Gastroesophageal sphincter (tissue), 3 donors: ENCODE data around the gene TEAD2.
"Not testable (repeated sequence)": the region's sequence is repeated elsewhere in the genome, so short reads cannot be mapped to it uniquely, and the experiment has no call there.

ENCODE experiments used
- EP300 ChIP-seq: sonication (generic); formaldehyde crosslinking; IDR thresholded peaks from one replicate; pipeline ENCODE4 v1.6.1; 2017; ENCODE audit warnings: antibody characterized with exemption, mild to moderate bottlenecking
- TF ChIP-seq, protein P1 (sequence below), 4 experiments: fragments of 200-600 bp in 2 of 4; fragments of 450-650 bp in 2 of 4; sonication (generic) in 1 of 4; IDR thresholded peaks; one replicate each; pipeline ENCODE4 v1.5.1; 2017 to 2019; ENCODE audit warnings: antibody characterized with exemption in 4 of 4, mild to moderate bottlenecking in 2 of 4, moderate library complexity in 2 of 4

DNA sequence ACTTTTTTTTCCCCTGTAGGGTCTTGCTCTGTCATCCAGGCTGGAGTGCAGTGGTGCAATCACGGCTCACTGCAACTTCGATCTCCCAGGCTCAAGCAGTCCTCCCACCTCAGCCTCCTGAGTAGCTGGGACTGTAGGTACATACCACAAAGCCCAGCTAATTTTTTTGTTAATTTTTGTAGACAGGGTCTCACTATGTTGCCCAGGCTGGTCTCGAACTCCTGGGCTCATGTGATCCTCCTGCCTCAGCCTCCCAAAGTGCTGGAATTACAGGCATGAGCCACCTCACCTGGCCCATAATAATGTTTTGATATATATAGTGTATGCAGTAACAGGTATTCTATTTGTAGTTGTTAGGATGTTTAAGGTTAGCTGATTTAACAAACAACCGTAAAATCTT, 31.0 kb downstream of the TEAD2 start:
- TF ChIP-seq, protein P1, sequence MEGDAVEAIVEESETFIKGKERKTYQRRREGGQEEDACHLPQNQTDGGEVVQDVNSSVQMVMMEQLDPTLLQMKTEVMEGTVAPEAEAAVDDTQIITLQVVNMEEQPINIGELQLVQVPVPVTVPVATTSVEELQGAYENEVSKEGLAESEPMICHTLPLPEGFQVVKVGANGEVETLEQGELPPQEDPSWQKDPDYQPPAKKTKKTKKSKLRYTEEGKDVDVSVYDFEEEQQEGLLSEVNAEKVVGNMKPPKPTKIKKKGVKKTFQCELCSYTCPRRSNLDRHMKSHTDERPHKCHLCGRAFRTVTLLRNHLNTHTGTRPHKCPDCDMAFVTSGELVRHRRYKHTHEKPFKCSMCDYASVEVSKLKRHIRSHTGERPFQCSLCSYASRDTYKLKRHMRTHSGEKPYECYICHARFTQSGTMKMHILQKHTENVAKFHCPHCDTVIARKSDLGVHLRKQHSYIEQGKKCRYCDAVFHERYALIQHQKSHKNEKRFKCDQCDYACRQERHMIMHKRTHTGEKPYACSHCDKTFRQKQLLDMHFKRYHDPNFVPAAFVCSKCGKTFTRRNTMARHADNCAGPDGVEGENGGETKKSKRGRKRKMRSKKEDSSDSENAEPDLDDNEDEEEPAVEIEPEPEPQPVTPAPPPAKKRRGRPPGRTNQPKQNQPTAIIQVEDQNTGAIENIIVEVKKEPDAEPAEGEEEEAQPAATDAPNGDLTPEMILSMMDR (IDR thresholded peaks at IDR 0.05) = not testable (repeated sequence)
- not testable (repeated sequence) for TF ChIP-seq EP300
